ENCODE data around the gene STS.
A peak's percentile ranks its signal among the peaks of the same experiment; 100 is the strongest.

The STS gene

GRCh38 chrX:7133050-7133440, 14.5 kb upstream of the STS start:
- peak overlapping the region; percentile 16; the same call in 1 of the 2 replicates for H3K27ac ChIP-seq
- TF ChIP-seq CTCF (conservative IDR thresholded peaks at IDR 0.05; ENCODE audit: low read depth), result no peak
- POLR2A ChIA-PET (ENCODE audit: low non-redundant PET), result no interaction called here
- CTCF ChIA-PET, result interaction anchor here (0.6 to 0.8 kb wide), 4 partner anchors 13 to 1361 kb away, joined by 3 to 4 read pairs (median 4); no protein-coding TSS in a partner anchor
- DNase-seq (ENCODE audit: low spot score), result no peak

GRCh38 chrX:7134981-7135380, 12.5 kb upstream of the STS start:
- ChIA-PET CTCF (interaction anchor here (0.5 kb wide), 1 partner anchor 947 kb away, joined by 3 read pairs; no protein-coding TSS in a partner anchor), POLR2A (ENCODE audit: low non-redundant PET) (no interaction called here)
- TF ChIP-seq CTCF (conservative IDR thresholded peaks at IDR 0.05; ENCODE audit: low read depth), result no peak
- no peak for DNase-seq (ENCODE audit: low spot score)
- no peak overlapping the region for H3K27ac ChIP-seq

DNA sequence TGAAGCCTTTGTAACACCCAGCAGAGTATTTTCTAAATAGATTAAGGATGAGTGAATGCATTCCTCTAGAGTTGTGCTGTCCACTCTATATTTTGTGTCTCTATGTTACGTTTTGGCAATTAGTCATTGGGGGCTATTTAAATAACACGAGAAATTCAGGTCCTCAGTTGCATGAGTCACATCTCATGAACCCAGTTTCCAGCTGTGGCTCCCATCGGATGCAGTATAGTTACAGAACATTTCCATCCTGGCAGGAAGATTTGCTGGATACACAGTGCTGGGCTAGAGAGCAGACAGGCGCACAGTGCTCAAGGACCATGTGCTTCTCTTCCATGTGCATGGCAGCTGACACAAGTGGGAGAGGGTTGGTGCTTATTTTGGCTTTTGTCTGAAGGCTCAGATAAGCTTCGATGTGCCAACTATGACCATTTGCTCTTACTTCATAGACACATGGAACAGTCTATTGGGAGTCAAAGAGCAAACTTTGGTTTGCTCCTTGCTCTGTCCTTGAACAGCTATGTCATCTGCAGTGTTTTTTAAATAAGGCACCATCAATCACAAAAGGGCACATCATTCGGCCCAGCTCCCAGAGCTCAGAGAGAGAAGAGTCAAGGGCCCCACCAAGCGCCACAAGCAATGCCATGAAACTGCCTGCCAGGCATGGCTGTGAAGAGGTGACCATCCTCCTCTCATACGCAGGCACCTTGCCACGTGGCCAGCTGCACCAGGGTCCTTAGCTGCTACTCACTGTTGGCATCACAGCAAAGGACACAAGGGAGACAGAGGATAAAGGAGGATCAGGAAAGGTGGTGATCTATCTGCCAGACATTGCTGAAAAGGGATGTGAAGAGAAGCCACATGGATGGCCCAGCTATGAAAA, 8.1 kb upstream of the STS start:
- ChIA-PET POLR2A (ENCODE audit: low non-redundant PET) (no interaction called here), CTCF (no interaction called here)
- DNase-seq (ENCODE audit: low spot score), result no peak
- no peak for TF ChIP-seq CTCF (conservative IDR thresholded peaks at IDR 0.05; ENCODE audit: low read depth)
- no peak overlapping the region for H3K27ac ChIP-seq

DNA sequence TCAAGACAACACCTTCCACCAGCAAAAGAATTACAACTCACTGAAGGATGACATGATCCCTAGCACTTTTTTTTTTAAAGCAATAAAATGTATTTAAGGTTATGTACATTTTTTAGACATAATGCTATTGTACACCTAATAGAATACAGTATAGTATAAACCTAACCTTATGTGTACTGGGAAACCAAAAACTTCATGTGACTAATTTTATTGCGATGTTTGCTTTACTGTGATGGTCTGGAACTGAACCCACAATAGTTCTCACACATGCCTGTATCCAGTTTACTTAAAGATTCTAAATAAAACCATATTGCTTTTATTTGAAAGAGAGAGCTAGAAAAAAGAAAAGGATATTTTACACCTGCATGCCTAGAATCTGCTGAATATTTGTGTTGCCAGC, 4.4 kb upstream of the STS start:
- TF ChIP-seq CTCF (conservative IDR thresholded peaks at IDR 0.05; ENCODE audit: low read depth), result no peak
- no peak overlapping the region for H3K27ac ChIP-seq
- CTCF ChIA-PET, result no interaction called here
- POLR2A ChIA-PET (ENCODE audit: low non-redundant PET), result no interaction called here
- DNase-seq (ENCODE audit: low spot score), result no peak

DNA sequence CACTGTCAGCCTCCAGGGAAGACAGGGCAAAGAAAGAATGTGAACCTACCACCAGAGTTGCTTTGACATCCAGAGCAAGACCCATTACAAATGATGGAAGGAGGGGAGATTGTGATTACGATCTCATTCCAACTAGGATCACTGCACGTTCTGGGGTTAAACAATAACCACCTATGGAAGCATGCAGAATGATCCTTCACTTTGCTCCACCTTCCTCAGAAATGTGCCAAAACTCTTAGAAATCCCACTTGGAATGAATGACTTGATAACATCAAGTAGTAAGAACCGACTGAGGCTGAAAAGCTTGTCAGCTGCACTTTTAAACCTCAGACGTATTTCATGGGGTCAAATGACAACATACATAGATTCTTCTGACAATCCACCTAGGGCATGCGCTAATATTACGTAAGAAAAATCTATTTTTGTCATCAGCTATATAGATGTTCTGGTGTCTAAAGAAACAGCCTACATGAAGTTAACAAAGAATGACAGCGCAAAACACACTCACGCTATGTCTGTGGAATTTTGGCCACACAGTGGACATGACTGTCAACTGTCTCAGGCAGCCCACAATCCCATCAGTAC, 3.5 kb upstream of the STS start:
- ChIA-PET CTCF (no interaction called here), POLR2A (ENCODE audit: low non-redundant PET) (no interaction called here)
- no peak for DNase-seq (ENCODE audit: low spot score)
- no peak overlapping the region for H3K27ac ChIP-seq
- TF ChIP-seq CTCF (conservative IDR thresholded peaks at IDR 0.05; ENCODE audit: low read depth), result no peak

- H3K27ac ChIP-seq, result no peak overlapping the region
- no peak for DNase-seq (ENCODE audit: low spot score)
- ChIA-PET CTCF (no interaction called here), POLR2A (ENCODE audit: low non-redundant PET) (no interaction called here)
- no peak for TF ChIP-seq CTCF (conservative IDR thresholded peaks at IDR 0.05; ENCODE audit: low read depth)
These were observed 2.1 kb upstream of the STS start for GRCh38 chrX:7145454-7145853.

Data from RWPE1 (cell line).